HCT116 (cell line): Measurements from ENCODE around the gene SPARCL1. TPM values are rescaled to one million over a fixed set of nuclear protein-coding genes. Genes with fewer than 3 reads are reported as not detected.
A peak's percentile ranks its signal among the peaks of the same experiment; 100 is the strongest.
"Not testable (repeated sequence)": the region's sequence is repeated elsewhere in the genome, so short reads cannot be mapped to it uniquely, and the experiment has no call there.

Source experiments
- ATAC-seq: fragments of 200-7000 bp; cut with Tn5 transposase; 2 replicates; pipeline ENCODE4 v1.9.1; 2020; ENCODE audit warnings: mild to moderate bottlenecking, moderate library complexity
- BruUV-seq: library from RNA; stranded (reverse); fragments of 400-500 nt; replicated peaks from 2 replicates; lab custom pipeline; 2021; lab: Mats Ljungman, UMichigan
- CTCF ChIA-PET: fragments of 300-600 bp; sonication (Branson Sonifier 250); formaldehyde crosslinking; loops from one replicate; lab custom pipeline; 2021; ENCODE audit warnings: antibody characterized with exemption; lab: Charles Lee
- POLR2A ChIA-PET: fragments of 300-600, 350-600 bp; sonication (Branson Sonifier 250); formaldehyde crosslinking; loops from one replicate; lab custom pipeline; 2021; ENCODE audit warnings: antibody characterized with exemption; lab: Charles Lee
- RAD21 ChIA-PET, 2 experiments: fragments of 300-600 bp; sonication (Branson Sonifier 250); formaldehyde crosslinking; loops; one replicate each; lab custom pipeline; 2023; ENCODE audit warnings: low total read pairs in 2 of 2; ENCODE audit not compliant: uncharacterized antibody in 2 of 2, unreplicated experiment in 2 of 2, low non-redundant PET in 1 of 2; lab: Charles Lee
- DNase-seq: peaks from one replicate; pipeline ENCODE4 v3.0.0-alpha.2; 2010; ENCODE audit warnings: low read depth, low spot score
- H2AFZ ChIP-seq: fragments of 200-600 bp; shearing (Covaris generic), sonication (generic); 2 replicates; pipeline ENCODE4 v1.6.1; 2017; ENCODE audit warnings: low read depth, mixed run types, mixed read lengths, antibody characterized with exemption, low read length; ENCODE audit not compliant: poor library complexity, severe bottlenecking
- H3K27ac ChIP-seq: 2 replicates; pipeline ENCODE4 v1.5.1; 2012; ENCODE audit warnings: low read depth, low read length
- H3K27me3 ChIP-seq: fragments of 200-600 bp; sonication (generic); 2 replicates; pipeline ENCODE4 v1.6.1; 2016; ENCODE audit warnings: mixed run types, low read length, mixed read lengths; ENCODE audit not compliant: insufficient read depth
- H3K36me3 ChIP-seq, 2 experiments: fragments of 200-500 bp in 1 of 2; fragments of 200-600 bp in 1 of 2; sonication (Bioruptor generic) in 1 of 2; sonication (generic) in 1 of 2; 2 replicates each; pipeline versions ENCODE4 v1.5.1 to v1.6.1; 2014 to 2016; ENCODE audit warnings: low read length in 2 of 2, inconsistent platforms in 1 of 2, mixed read lengths in 1 of 2, mixed run types in 1 of 2; ENCODE audit not compliant: insufficient read depth in 2 of 2, control insufficient read depth in 1 of 2
- H3K4me1 ChIP-seq, 2 experiments: fragments of 200-600 bp in 1 of 2; sonication (generic) in 1 of 2; 2 replicates each; pipeline versions ENCODE4 v1.5.1 to v1.6.1; 2012 to 2017; ENCODE audit warnings: low read length in 2 of 2, inconsistent platforms in 1 of 2, mild to moderate bottlenecking in 1 of 2, mixed read lengths in 1 of 2, mixed run types in 1 of 2, moderate library complexity in 1 of 2; ENCODE audit not compliant: insufficient read depth in 2 of 2, control insufficient read depth in 1 of 2
- H3K4me2 ChIP-seq: fragments of 200-600 bp; sonication (generic); 2 replicates; pipeline ENCODE4 v1.6.1; 2017; ENCODE audit warnings: mixed run types, low read length, mixed read lengths
- H3K4me3 ChIP-seq, 2 experiments: fragments of 200-600 bp in 1 of 2; sonication (generic) in 1 of 2; replicated peaks in 1 of 2; 2 replicates each; pipeline ENCODE4 v1.5.1; 2011 to 2016; ENCODE audit warnings: low read length in 2 of 2, control low read depth in 1 of 2, low read depth in 1 of 2, mild to moderate bottlenecking in 1 of 2, mixed read lengths in 1 of 2, mixed run types in 1 of 2
- H3K79me2 ChIP-seq: fragments of 200-600 bp; sonication (generic); 2 replicates; pipeline ENCODE4 v1.6.1; 2017; ENCODE audit warnings: mild to moderate bottlenecking, mixed run types, low read length, moderate library complexity, mixed read lengths; ENCODE audit not compliant: insufficient read depth
- H3K9ac ChIP-seq: fragments of 200-600 bp; sonication (generic); 2 replicates; pipeline ENCODE4 v1.6.1; 2016; ENCODE audit warnings: low read length, mixed read lengths
- H3K9me2 ChIP-seq: fragments of 200-600 bp; sonication (generic), shearing (Covaris generic); 2 replicates; pipeline ENCODE4 v1.6.1; 2017; ENCODE audit warnings: mixed run types, mild to moderate bottlenecking, moderate library complexity; ENCODE audit not compliant: insufficient read depth
- H3K9me3 ChIP-seq, 2 experiments: fragments of 200-500 bp in 1 of 2; fragments of 200-600 bp in 1 of 2; sonication (Bioruptor generic) in 1 of 2; sonication (generic) in 1 of 2; 2 replicates each; pipeline ENCODE4 v1.6.1; 2014 to 2017; ENCODE audit warnings: low read length in 2 of 2, mixed read lengths in 2 of 2, inconsistent platforms in 1 of 2, low read depth in 1 of 2, mild to moderate bottlenecking in 1 of 2, mixed run types in 1 of 2, moderate library complexity in 1 of 2; ENCODE audit not compliant: control insufficient read depth in 1 of 2, insufficient read depth in 1 of 2
- H4K20me1 ChIP-seq: fragments of 200-600 bp; sonication (generic), shearing (Covaris generic); 2 replicates; pipeline ENCODE4 v1.6.1; 2017; ENCODE audit warnings: mixed run types, mild to moderate bottlenecking, moderate library complexity; ENCODE audit not compliant: insufficient read depth
- CBX3 ChIP-seq: IDR thresholded peaks from 2 replicates; pipeline ENCODE4 v1.6.1; 2012; ENCODE audit warnings: low read depth
- CEBPB ChIP-seq: IDR thresholded peaks from 2 replicates; pipeline ENCODE4 v1.6.1; 2012; ENCODE audit warnings: low read depth
- ELF1 ChIP-seq: IDR thresholded peaks from 2 replicates; pipeline ENCODE4 v1.6.1; 2012; ENCODE audit warnings: low read depth, borderline replicate concordance
- EZH2phosphoT487 ChIP-seq: fragments of 200-600 bp; IDR thresholded peaks from 2 replicates; pipeline ENCODE4 v1.6.1; 2018; ENCODE audit warnings: antibody characterized with exemption, borderline replicate concordance
- JUND ChIP-seq: IDR thresholded peaks from 2 replicates; pipeline ENCODE4 v1.6.1; 2012
- SRF ChIP-seq: IDR thresholded peaks from 2 replicates; pipeline ENCODE4 v1.6.1; 2012; ENCODE audit warnings: low read depth
- TCF7L2 ChIP-seq: IDR thresholded peaks from 2 replicates; pipeline ENCODE4 v1.7.0; 2011; ENCODE audit warnings: borderline replicate concordance, inconsistent platforms; ENCODE audit not compliant: insufficient read depth, insufficient read length; ENCODE audit errors: extremely low read depth
- ZNF274 ChIP-seq: fragments of 200-500 bp; sonication (Bioruptor generic); IDR thresholded peaks from 2 replicates; pipeline ENCODE4 v1.6.1; 2014; ENCODE audit warnings: mild to moderate bottlenecking, low read depth, low read length, inconsistent platforms
- intact Hi-C: fragments of 100-400 bp; cut with micrococcal nuclease; formaldehyde crosslinking; loops from 2 replicates; pipeline ENCODE4 v1.10.0; 2022
- total RNA-seq: library from RNA; stranded (reverse); gene quantifications from one replicate; pipeline ENCODE4 v1.2.1, GENCODE V29; 2021; ENCODE audit not compliant: unreplicated experiment

The SPARCL1 gene
- total RNA-seq, 1 experiment from 2014 or later, result 0.96 TPM

- Histone ChIP-seq H3K27ac (no peak overlapping the region), H3K4me1 (peaks cover 8 to 23% of the 10 kb centered on the region in 2 experiments; a peak in 3 of 4 replicates), H4K20me1 (no peaks in the 10 kb centered on the region), H3K9me2 (no peaks in the 10 kb centered on the region), H3K9ac (no peak overlapping the region), H3K36me3 (no peaks in the 10 kb centered on the region), H3K4me2 (no peak overlapping the region), H2AFZ (no peak overlapping the region), H3K27me3 (no peaks in the 10 kb centered on the region), H3K4me3 (no peak overlapping the region), H3K79me2 (peaks cover 67% of the 10 kb centered on the region), H3K9me3 (no peaks in the 10 kb centered on the region)
- ATAC-seq (no peak), DNase-seq (no peak)
- BruUV-seq, result no TSS peak
- no peak for TF ChIP-seq CEBPB
- no peak for TF ChIP-seq TCF7L2
- no peak for TF ChIP-seq EZH2phosphoT487
- TF ChIP-seq JUND, result no peak
- TF ChIP-seq CBX3, result no peak
- no peak for TF ChIP-seq ZNF274
- TF ChIP-seq ELF1, result no peak
- TF ChIP-seq SRF, result no peak
- CTCF ChIA-PET, result no interaction called here
- POLR2A ChIA-PET, result no interaction called here
- intact Hi-C loops, result no loop called here
- RAD21 ChIA-PET, result interaction anchor here in 1 of 2 experiments (0.7 kb wide), 1 partner anchor 491 kb away, joined by 5 read pairs; the partner anchor contains the start of gene AFF1
Observed at GRCh38 chr4:87425711-87426110, 103.5 kb downstream of the SPARCL1 start.

- intact Hi-C loops, H3K9me2 ChIP-seq, H3K27ac ChIP-seq, CTCF ChIA-PET, H3K27me3 ChIP-seq, ATAC-seq, H4K20me1 ChIP-seq, POLR2A ChIA-PET, RAD21 ChIA-PET, H3K4me3 ChIP-seq, H3K36me3 ChIP-seq, BruUV-seq, DNase-seq, H3K9ac ChIP-seq, H3K9me3 ChIP-seq, H2AFZ ChIP-seq: not testable (repeated sequence)
- Histone ChIP-seq H3K79me2 (peaks cover 54% of the 10 kb centered on the region), H3K4me1 (peaks cover 8 to 23% of the 10 kb centered on the region in 2 experiments; a peak in 3 of 4 replicates), H3K4me2 (peak overlapping the region; percentile 97)
Observed at GRCh38 chr4:87424099-87424543, 105.1 kb downstream of the SPARCL1 start.

Other genes with a start within 250 kb of the SPARCL1 start
- gene HSD17B13, start 206.5 kb downstream of the SPARCL1 start, total RNA-seq, result 0.81 TPM
- gene HSD17B11, start 138.2 kb downstream of the SPARCL1 start, total RNA-seq, result 47.4 TPM
- gene NUDT9, start 106.8 kb downstream of the SPARCL1 start, total RNA-seq, result 13.5 TPM
- gene DSPP, start 79.2 kb upstream of the SPARCL1 start, total RNA-seq, result not detected
- not detected for gene DMP1, start 120.9 kb upstream of the SPARCL1 start, total RNA-seq